ENCODE results near the gene ZNF213.
A peak's percentile ranks its signal among the peaks of the same experiment; 100 is the strongest.

The ZNF213 gene, protein sequence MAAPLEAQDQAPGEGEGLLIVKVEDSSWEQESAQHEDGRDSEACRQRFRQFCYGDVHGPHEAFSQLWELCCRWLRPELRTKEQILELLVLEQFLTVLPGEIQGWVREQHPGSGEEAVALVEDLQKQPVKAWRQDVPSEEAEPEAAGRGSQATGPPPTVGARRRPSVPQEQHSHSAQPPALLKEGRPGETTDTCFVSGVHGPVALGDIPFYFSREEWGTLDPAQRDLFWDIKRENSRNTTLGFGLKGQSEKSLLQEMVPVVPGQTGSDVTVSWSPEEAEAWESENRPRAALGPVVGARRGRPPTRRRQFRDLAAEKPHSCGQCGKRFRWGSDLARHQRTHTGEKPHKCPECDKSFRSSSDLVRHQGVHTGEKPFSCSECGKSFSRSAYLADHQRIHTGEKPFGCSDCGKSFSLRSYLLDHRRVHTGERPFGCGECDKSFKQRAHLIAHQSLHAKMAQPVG

DNA sequence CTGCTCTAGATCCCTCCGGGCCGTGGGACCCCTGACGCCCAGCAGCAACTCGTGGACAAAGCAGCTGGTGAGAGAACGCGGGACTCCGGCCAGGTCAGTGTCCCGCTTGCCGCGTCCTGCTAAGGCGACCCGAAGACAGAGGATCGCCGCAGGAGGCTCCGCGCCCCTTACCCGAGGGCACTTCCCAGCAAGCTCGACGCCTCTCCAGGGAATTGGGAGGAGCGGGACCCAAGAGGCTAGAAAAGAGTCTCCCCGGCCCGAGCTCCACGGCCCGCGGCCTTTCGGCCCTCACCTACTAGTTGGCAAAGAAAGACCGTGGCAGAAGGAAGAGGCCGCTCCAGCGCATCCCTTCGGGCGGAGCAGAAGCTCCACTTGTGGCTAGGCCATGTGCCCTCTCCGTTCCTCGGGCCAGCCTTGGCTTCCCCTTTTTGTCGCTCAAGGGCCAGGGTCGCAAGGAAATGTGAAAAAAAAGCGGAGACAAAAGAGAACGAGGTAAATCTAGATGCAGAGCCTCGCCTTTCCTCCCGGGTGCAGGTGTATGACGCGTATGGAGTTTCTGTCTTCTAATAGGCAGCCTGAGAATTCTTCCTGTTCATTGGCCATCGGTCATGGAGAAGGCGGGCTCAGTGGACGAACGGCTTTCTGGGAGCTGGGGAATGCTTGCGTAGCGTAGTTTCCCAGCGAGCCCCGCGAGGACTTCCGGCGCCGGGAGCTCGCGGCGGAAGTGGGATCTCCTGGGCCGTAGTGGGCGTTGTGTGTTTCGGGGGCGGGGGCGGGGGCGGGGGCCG is at the start of gene ZNF213:
Gene ZNF213, plus strand, starts transcription at position 692 of the 788 bp plus-strand sequence. CDS start 2,252 bp downstream, outside the sequence.
- peak; percentile 81 to 91 for DNase-seq (ENCODE audit: low read depth in 2 of 2)

DNA sequence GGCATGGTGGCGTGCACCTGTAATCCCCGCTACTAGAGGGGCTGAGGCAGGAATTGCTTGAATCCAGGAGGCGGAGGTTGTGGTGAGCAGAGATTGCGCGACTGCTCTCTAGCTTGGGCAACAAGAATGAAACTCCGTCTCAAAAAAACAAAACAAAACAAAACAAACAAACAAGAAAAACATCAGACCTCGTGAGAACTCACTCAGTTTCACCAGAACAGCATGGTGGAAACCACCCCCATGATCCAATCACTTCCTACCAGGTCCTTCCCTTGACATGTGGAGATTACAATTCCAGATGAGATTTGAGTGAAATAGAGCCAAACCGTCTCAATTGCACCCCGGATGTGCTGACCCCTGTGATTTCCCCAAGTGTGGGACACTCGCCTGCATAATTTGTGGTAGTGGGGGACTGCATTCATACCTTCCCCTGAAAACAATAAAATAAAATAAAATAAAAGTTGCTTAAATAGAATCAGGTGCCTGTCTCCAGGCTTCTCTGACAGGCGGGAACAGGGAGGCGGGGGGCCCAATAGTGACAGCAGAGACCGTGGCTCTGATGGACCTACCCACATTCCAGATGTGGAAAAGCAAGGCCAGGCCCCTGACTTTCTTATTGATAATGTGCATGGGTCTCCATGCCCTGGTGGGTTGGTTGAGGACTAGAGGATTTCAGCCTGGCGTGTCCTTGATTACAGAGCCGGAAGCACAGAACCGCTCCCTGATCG is 48.8 kb upstream of the ZNF213 start:
- no peak for DNase-seq (ENCODE audit: low read depth in 2 of 2)

DNA sequence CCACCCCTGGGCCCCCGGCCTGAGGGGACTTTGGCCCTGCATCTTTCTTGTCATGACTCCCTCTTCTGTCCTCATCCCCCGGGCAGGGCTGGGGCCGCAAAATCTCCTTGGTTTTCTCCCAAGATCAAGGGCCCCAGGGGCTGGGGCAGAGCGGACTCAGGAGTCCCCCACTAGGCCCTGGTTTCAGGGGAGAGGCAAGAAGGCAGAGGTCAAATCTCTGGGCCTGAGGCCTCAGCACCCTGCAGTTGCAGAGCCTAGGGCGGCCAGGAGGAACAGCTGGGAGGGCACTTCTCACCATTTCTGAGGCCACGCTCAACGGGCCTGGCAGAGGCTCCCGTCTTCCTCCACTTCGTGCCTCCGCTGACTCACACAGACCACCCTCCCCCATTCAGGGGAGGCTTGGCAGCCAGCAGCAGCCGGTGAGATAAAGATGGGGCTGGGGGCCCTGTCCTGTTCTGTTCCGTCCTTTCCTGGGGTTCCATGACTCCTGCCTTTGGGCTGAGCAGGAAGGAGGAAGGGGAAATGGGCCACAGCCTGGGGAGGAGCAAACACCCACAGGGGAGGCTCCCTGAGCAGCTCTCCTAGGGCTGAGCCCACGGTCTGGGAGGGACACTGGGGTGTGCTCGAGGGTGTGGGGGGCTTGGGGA is 48.1 kb upstream of the ZNF213 start:
- no peak for DNase-seq (ENCODE audit: low read depth in 2 of 2)

DNA sequence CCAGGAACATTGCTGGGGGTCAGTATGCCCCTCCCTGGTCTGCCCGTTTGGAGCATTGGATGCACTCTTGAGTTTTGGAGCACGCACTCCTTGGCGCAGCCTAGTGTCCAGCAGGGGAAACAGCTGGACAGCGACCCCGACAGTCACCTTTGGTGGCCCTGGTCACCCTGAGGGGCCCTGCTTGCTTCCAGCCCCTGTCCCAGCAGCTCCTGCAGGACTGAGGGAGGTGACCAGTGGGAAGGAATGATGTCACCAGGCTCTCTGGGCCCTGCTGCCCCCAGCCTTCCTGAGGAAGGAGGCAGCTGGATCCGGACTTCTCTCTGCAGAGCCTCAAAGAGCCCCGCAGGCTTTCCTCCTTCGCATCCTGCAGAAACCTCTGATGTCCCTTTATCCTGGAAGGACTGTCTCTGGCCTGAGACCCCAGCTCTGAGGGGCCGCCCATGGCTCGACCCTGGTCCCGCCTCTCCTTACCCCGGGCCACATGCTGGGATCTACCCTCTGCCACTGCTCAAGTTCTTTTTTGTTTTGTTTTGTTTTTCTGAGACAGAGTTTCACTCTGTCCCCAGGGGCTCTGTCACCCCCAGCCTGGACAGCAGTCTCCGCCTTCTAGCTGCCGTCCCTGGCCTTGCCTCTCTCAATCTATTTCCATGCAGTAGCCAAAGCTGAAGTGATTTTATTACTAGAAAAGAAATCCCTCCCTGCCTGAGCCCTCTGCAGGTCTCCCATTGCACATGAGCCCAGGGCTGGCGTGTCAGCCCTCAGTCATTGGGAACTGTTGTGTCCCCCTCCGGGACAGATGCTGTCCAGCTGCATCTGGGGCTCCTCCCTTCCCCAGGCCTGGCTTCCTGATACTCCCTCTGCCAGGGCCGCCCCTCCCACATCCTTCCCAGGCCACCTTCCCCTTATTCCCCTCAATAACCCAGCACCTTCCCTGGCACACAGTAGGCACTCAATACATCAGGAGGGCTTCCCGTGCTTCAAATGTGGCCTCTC is 47.3 kb upstream of the ZNF213 start:
- no peak for DNase-seq (ENCODE audit: low read depth in 2 of 2)

DNA sequence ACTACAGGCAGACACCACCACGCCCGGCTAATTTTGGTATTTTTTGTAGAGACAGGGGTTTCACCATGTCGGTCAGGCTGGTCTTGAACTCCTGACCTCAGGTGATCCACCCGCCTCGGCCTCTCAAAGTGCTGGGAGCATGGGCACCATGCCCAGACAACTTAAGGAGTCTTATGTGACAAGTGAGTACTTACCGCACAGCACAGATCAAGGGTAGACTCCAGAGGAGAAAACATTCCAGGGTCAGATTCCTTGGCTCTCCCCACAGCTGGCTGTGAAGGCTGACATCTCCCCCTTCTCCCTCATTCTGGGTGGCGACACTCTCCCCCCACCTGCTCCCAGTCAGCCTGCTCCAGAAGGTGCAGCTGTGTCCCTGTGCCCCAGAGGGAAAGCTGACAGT is 46.4 kb upstream of the ZNF213 start:
- DNase-seq (ENCODE audit: low read depth in 2 of 2): no peak

DNA sequence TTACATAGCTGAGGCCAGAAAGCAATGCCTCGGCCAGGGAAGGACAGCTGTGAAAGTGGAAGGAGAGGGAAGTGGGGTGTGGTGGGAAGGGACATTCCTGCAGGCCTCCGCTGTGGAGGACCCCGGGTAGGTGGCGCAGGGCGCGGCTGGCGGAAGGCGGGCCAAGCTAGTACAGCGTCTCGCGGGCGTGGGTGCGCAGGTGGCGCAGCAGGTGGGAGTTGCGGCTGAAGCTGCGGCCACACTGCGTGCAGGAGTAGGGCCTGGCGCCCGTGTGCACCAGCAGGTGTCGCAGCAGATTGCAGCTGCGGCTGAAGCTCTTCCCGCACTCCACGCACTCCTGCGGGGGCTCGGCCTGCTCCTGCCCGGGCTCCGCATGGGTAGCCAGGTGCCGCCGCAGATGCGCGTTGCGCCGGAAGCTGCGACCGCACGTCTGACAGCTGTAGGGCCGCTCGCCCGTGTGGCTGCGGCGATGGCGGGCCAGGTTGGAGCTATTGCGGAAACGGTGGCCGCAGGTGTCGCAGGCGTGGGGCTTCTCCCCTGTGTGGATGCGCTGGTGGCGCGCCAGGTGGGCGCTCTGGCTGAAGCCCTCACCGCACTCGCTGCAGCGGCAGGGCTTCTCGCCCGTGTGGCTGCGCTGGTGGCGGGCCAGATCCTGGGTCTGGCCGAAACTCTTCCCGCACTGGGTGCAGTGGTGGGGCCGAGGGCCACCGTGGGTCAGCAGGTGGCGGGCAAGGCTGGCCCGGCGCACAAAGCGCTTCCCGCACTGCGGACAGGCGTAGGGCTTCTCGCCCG is 45.7 kb upstream of the ZNF213 start:
- no peak for DNase-seq (ENCODE audit: low read depth in 2 of 2)

DNA sequence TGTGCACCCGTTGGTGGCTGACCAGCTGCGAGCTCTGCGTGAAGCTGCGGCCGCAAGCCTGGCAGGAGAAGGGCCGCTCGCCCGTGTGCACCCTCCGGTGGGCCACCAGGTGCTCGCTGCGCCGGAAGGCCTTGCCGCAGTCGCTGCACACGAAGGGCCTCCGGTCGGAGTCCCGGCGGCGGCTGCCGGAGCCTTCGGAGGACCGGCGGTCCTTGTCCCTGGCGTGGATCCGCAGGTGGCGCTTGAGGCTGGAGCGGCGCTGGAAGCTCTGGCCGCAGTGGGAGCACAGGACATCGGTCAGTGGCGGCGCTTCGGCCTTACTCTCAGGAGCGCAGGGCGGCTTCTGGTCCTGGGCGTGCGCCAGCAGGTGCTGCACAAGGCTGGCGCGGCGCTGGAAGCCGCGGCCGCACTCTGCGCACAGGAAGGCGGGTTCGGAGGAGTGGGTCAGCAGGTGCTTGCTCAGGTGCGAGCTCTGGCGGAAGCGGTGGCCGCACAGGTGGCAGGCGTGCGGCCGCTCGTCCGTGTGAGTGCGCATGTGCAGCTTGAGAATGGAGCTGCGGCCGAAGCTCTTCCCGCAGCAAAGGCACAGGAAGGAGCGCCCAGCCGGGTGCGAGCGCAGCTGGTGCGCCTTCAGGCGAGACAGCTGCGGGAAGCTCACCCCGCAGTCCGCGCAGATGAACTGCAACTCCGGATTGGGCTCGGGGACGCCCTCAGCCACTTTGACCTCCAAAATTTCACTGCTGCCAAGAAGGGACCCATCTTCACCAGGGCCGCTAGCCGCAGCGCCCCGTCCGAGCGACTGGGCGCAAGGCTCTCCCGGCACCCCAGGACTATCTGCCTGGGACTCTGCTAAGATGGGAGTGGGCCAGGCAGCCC is 44.9 kb upstream of the ZNF213 start:
- DNase-seq (ENCODE audit: low read depth in 2 of 2): no peak

DNA sequence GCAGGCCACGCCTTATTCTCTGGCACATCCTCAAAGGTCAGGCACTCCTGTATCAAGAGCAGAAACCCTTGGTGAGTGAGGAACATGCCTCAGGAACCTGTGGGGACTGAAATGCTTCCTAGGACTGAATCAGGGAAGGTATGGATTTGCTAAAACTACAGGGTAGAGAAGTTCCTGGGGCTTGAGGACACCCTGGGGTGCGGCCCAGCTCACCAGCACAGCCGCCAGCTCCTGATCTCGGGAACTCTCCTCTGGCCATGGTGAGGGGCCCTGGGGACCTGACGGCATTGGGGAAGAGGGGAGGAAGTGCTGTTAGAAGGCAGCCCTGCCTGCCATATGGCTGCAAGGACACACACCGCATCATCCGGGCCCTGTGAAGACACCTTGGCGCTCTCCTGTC is 43.3 kb upstream of the ZNF213 start:
- no peak for DNase-seq (ENCODE audit: low read depth in 2 of 2)

DNA sequence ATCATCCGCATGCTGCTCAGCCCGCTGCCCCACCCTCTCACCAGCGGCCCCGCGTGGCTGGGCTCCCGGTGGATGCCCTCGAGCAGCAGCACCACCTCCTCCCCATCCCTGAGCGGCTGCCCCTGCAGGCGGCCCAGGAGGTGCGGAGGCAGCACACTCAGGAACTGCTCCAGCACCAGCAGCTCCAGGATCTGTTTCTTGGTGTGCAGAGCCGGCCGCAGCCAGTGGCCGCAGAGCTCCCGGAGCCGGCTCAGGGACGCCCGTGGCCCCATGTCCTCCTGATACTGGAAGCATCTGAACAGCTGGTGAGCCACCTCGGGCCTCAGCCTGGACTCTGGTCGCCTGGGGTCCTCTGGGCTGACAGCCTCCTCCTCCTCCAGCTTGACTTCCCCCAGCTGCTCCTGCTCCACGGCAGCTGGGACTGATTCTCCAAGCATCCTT is 42.3 kb upstream of the ZNF213 start:
- DNase-seq (ENCODE audit: low read depth in 2 of 2): no peak

DNA sequence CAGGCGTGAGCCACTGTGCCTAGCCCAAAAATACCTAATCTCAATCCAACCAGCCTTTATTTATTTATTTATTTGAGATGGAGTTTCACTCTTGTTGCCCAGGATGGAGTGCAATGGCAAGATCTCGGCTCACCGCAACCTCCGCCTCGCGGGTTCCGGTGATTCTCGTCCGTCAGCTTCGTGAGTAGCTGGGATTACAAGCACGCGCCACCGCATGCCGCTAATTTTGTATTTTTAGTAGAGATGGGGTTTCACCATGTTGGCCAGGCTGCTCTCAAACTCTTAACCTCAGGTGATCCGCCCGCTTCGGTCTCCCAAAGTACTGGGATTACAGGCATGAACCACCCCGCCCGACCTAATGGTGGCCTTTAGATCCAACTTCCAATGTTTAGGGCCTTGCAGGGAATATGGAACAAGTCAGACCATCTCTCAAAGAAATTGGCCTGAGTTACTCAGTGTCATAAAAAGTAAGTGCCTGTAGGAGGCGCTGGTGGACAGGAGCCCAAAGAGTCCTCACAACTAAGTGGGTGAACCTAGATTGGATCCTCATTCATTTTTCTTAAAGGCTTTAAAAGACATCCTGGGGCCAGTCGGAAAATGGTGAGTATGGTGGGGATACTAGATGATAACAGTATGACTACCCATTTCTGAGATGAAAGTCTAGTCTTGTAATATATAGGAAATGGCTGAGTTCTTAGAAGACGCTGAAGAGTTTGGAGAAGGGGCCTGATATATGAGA is 40.4 kb upstream of the ZNF213 start:
- no peak for DNase-seq (ENCODE audit: low read depth in 2 of 2)

DNA sequence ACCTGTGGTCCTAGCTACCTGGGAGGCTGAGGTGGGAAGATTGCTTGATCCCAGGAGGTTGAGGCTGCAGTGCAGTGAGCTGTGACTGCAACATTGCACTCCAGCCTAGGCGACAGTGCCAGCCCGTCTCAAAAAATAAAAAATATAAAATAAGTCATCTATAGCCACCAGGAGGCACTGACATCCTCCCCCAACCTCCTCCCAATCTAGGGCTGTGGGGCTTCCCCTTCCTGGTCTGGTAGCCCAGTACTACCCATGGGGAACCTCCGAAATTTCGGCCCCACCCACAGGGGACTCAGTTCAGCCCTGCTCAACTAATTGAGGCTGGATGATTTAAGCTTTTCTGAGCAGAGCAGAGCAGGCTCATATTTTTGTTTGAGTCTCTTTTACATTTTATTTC is 39.0 kb upstream of the ZNF213 start:
- DNase-seq (ENCODE audit: low read depth in 2 of 2): peak in 1 of 2 donors; percentile 24

DNA sequence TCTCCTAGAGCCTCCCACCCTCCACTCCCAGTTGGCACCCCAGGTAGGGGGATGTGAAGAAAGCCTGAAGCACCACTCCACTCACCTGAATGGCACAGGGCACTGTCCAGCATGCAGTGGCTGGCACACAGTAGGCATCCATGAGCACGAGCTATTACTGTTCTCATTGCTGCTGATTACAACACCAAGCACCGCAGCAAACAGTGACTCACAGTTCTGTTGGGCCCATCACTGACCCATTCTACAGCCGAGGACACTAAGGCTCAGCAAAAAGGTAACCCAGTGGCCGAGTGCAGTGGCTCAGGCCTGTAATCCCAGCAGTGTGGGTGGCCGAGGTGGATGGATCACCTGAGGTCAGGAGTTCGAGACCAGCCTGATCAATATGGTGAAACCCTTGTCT is 38.5 kb upstream of the ZNF213 start:
- DNase-seq (ENCODE audit: low read depth in 2 of 2): no peak

DNA sequence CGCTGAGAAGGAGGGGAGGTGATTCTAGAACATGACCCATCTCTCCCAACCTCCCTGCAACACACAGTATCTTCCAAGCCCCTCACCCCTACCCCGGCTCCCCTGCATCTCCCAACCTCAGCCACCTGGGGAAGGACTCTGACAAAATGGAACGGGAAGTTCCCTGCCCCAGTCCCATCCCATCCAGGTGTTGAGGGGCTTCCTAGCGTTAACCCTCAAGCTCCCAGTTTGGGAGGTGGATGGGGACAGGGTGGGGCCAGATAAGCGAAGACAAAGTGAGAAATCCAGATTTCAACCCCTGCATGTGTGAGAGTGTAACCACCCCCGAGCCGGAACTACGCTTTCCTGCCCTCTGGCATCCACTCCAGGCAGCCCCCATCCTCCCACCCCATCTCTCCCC is 37.6 kb upstream of the ZNF213 start:
- DNase-seq (ENCODE audit: low read depth in 2 of 2): no peak

DNA sequence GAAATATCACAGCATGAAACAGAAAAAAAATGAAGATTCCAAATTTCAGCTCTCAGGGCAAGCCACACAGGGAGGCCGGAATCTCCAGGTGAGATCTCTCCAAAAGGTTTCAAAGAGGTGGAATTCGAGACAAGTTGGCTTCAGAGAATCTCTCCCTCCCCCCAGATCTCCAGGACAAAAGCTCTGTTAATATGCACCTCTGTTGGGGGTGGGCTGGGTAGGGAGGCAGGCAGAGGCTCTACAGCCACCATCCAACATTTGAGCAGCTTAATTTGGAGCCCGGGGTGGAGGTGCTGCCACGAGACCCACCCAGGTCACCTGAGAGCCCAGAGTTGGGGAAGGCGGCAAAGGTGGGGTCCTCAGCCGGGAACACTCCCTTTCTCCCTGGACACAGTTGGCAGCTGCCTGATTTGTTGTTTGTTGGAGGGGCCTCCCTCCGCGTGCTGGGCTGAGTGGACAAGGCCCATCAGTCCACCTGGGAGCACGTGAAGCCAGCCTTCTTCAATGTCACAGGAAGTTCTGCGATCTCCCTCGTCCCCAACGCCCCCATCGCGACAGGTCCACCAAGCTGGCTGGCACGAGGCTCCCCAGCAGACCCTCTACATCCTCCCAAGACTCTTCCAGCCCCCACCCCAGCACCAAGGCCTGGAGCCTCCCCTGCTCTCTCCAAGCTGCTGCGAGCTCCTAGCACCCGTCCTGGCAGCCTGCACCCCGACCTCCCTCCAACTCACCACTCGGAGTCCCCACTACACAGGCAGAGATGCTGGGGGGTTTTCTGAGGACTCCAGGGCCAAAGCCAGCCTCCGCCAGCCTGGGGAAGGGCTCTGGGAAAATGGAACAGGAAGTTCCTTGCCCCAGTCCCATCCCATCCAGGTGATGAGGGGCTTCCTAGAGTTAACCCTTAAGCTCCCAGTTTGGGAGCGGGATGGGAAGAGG is 36.1 kb upstream of the ZNF213 start, which contains the start of gene ZSCAN10:
Gene ZSCAN10, minus strand, starts transcription at position 836 of the 936 bp plus-strand sequence. CDS start 6,357 bp downstream, outside the sequence.
- no peak for DNase-seq (ENCODE audit: low read depth in 2 of 2)

DNA sequence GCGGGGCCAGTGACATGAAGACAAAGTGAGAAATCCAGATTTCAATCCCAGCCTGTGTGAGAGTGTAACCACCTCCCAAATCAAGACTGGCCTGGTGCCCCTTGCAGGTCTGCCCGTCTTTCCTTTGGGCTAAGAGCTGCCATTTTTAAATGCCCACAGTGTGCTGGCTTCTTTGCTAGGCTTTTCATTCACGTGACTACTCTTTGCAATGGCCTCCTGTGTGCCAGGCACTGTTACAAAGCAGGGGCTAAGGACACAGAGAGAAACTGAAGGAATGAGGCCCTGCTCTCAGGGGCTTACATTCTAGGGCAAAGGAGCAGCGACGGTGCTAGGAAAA is 35.5 kb upstream of the ZNF213 start:
- no peak for DNase-seq (ENCODE audit: low read depth in 2 of 2)

DNA sequence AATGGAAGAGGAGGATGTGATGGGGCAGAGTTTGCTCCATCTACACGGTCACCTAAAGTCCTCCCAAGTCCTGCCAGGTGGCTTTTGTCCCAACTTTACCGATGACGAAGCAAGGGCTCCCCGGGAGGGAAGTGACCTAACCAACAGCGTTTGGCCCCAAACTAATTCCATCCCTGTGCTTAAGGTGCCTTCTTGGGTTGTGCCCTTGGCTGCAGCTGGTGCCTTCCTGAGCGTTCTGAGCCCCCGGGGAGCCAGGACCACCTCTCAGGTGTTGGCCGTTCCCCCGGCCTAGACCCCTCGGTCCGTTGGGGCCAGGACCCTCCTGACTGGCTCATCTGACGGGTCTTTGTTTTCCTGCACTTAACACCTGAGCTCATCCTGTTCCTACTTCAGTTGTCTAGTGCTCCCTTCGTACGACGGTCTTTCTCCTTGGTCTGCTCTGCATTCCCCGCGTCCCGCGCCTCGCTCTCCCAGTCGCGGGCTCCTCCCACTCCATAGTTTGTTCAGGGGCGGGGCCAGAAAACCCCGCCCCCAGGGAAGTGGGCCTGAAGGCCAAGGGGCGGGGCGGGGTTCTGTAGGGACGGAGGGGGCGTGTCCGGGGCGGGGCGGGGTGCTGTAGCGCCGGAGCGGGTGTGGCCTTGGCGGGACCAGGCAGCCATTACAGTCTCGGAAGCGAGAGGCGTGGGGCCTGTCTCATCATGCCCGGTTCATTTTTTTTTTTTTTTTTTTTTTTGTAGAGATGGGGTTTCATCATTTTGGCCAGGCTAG is 34.9 kb upstream of the ZNF213 start:
- DNase-seq (ENCODE audit: low read depth in 2 of 2): peak; percentile 73 to 81

Measured in stimulated activated CD8-positive, alpha-beta memory T cell treated with anti-CD3 and anti-CD28 coated beads, Interleukin-15, amount 100 ng/mL, for 4 hours (primary cell).